Activated naive CD8-positive, alpha-beta T cell treated with anti-CD3 and anti-CD28 coated beads, Interleukin-2, amount 50 U/mL, for 24 hours (primary cell): ENCODE data around the gene PHETA2.
"Not testable (repeated sequence)": the region's sequence is repeated elsewhere in the genome, so short reads cannot be mapped to it uniquely, and the experiment has no call there.

ENCODE experiments used
- ATAC-seq: fragments of 150-1000 bp; cut with Tn5 transposase; one replicate; pipeline ENCODE4 v1.10.0; 2021
- DNase-seq: peaks from one replicate; pipeline ENCODE4 v3.0.0; 2021
- H3K27ac Mint-ChIP-seq: one replicate; pipeline ENCODE4 v1.8.0; 2021; ENCODE audit warnings: mild to moderate bottlenecking, mixed read lengths
- H3K27me3 Mint-ChIP-seq: one replicate; pipeline ENCODE4 v1.8.0; 2021; ENCODE audit warnings: mixed read lengths
- H3K36me3 Mint-ChIP-seq: one replicate; pipeline ENCODE4 v1.8.0; 2021; ENCODE audit warnings: low read depth, mixed read lengths
- H3K4me1 Mint-ChIP-seq: one replicate; pipeline ENCODE4 v1.8.0; 2021; ENCODE audit warnings: mixed read lengths
- H3K4me3 Mint-ChIP-seq: one replicate; pipeline ENCODE4 v1.8.0; 2021; ENCODE audit warnings: mild to moderate bottlenecking, moderate library complexity, mixed read lengths
- H3K9me3 Mint-ChIP-seq: one replicate; pipeline ENCODE4 v1.8.0; 2021; ENCODE audit warnings: mixed read lengths

PHETA2 gene

GRCh38 chr22:42112793-42113192 lies 38.7 kb downstream of the PHETA2 start:
- not testable (repeated sequence) for H3K27me3 Mint-ChIP-seq, ATAC-seq, H3K4me1 Mint-ChIP-seq, DNase-seq, H3K27ac Mint-ChIP-seq, H3K4me3 Mint-ChIP-seq
- Mint-ChIP-seq H3K36me3 (peaks cover 11% of the 10 kb centered on the region), H3K9me3 (peaks cover 17% of the 10 kb centered on the region)

GRCh38 chr22:42114721-42115120 lies 40.7 kb downstream of the PHETA2 start:
- Mint-ChIP-seq H3K27ac (no peak overlapping the region), H3K9me3 (peaks cover 17% of the 10 kb centered on the region), H3K4me3 (no peak overlapping the region), H3K36me3 (peaks cover 11% of the 10 kb centered on the region), H3K27me3 (no peaks in the 10 kb centered on the region), H3K4me1 (peaks cover 9% of the 10 kb centered on the region)
- no peak for ATAC-seq
- DNase-seq: no peak

- not testable (repeated sequence) for H3K4me3 Mint-ChIP-seq, H3K27me3 Mint-ChIP-seq, DNase-seq, H3K27ac Mint-ChIP-seq, ATAC-seq
- Mint-ChIP-seq H3K4me1 (peaks cover 16% of the 10 kb centered on the region), H3K36me3 (peaks cover 11% of the 10 kb centered on the region), H3K9me3 (peaks cover 17% of the 10 kb centered on the region)
Measured at GRCh38 chr22:42115420-42115830, 41.4 kb downstream of the PHETA2 start.

GRCh38 chr22:42116848-42117424 lies 42.9 kb downstream of the PHETA2 start:
- Mint-ChIP-seq H3K36me3 (peaks cover 11% of the 10 kb centered on the region), H3K27ac (no peak overlapping the region), H3K4me1 (peaks cover 30% of the 10 kb centered on the region), H3K4me3 (no peak overlapping the region), H3K27me3 (no peaks in the 10 kb centered on the region), H3K9me3 (peaks cover 17% of the 10 kb centered on the region)
- ATAC-seq (no peak), DNase-seq (no peak)

GRCh38 chr22:42120231-42121021 lies 46.4 kb downstream of the PHETA2 start:
- H3K4me1 Mint-ChIP-seq: peaks cover 36% of the 10 kb centered on the region
- H3K4me3 Mint-ChIP-seq: peak overlapping the region; percentile 70
- H3K27ac Mint-ChIP-seq: peak overlapping the region; percentile 94
- DNase-seq: peak; percentile 44
- peak; percentile 65 for ATAC-seq
- H3K9me3 Mint-ChIP-seq, H3K36me3 Mint-ChIP-seq, H3K27me3 Mint-ChIP-seq: not testable (repeated sequence)

GRCh38 chr22:42123529-42123928 lies 49.5 kb downstream of the PHETA2 start:
- DNase-seq, H3K27me3 Mint-ChIP-seq, H3K4me3 Mint-ChIP-seq, H3K9me3 Mint-ChIP-seq, H3K36me3 Mint-ChIP-seq, H3K27ac Mint-ChIP-seq: not testable (repeated sequence)
- peaks cover 36% of the 10 kb centered on the region for H3K4me1 Mint-ChIP-seq
- ATAC-seq: peak; percentile 76

- Mint-ChIP-seq H3K4me1 (no peaks in the 10 kb centered on the region), H3K4me3 (no peak overlapping the region), H3K27me3 (no peaks in the 10 kb centered on the region), H3K27ac (no peak overlapping the region), H3K9me3 (no peaks in the 10 kb centered on the region), H3K36me3 (no peaks in the 10 kb centered on the region)
- no peak for DNase-seq
- ATAC-seq: no peak
Measured at GRCh38 chr22:42127606-42128005, 53.6 kb downstream of the PHETA2 start.

- H3K27me3 Mint-ChIP-seq, H3K9me3 Mint-ChIP-seq, ATAC-seq, H3K36me3 Mint-ChIP-seq, DNase-seq, H3K4me3 Mint-ChIP-seq, H3K4me1 Mint-ChIP-seq, H3K27ac Mint-ChIP-seq: not testable (repeated sequence)
Measured at GRCh38 chr22:42128007-42128406, 54.0 kb downstream of the PHETA2 start.
